ENCODE results near the gene KIF25.

The KIF25 gene

DNA sequence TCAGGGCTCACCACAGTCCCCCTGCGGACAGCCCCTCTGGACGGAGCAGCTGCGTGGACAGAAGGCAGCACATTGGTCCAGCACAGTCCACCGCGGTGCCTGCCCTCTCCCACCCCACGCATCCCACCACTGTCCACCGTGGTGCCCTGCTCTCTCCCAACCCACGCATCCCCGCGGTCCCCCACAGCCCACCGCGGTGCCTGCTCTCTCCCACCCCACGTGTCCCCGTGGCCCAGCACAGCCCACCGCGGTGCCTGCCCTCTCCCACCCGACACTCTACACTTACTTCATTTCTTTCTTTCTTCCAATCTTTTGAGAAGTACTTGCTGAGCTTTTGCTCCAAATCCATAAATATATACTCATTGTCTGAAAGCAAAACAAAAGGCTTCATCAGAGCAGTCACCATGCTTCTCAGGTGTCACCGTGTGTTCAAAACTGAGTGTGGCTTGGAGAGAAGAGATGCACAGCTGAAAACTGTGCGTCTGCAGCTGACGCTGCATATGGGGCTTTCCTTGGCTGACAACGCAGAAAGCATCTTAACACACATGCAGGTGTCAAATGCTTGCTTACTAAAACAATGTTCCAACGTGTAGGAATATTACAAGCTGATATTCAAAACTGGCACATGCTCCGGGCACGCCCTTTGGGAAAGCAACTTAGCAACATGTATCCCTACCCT lies 69.7 kb downstream of the KIF25 start:
- Histone ChIP-seq H3K9me3 (ENCODE audit: insufficient read depth, low read length) (no peaks in the 10 kb centered on the region), H3K4me3 (ENCODE audit: insufficient read length, low read depth) (no peak overlapping the region), H3K36me3 (ENCODE audit: insufficient read depth, insufficient read length, low read length) (no peaks in the 10 kb centered on the region), H3K4me1 (ENCODE audit: insufficient read depth, insufficient read length) (peaks cover 4% of the 10 kb centered on the region), H3K9ac (ENCODE audit: insufficient read length, low read depth) (no peak overlapping the region), H3K27me3 (ENCODE audit: insufficient read depth, insufficient read length) (no peaks in the 10 kb centered on the region)
- no peak for DNase-seq (ENCODE audit: low read depth, low spot score)
- TF ChIP-seq SUZ12 (IDR thresholded peaks at IDR 0.05; ENCODE audit: extremely low read depth, insufficient read depth, insufficient read length) (no peak), YY1 (IDR thresholded peaks at IDR 0.05; ENCODE audit: insufficient read depth, insufficient read length) (no peak), ZNF274 (IDR thresholded peaks at IDR 0.05; ENCODE audit: low read depth, low read length) (no peak)

DNA sequence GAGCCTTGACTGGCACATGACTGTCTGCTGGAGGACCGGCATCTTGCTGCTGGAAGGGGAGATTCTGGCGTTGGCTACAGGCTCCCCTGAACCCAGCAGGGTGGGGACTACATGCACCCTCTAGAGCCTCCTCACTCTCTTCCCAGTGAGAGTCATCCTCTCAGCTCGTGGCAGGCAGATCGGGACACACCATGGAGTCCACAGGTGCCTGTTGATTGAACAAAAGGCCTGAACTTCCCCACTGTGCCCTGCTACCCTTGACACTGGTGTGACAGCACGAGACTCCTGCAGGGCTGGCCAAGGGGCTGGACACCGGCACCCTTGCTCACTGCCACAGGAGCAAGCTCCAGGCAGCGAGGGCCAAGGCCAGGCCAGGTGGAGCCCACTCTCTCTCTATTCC lies 73.3 kb downstream of the KIF25 start:
- no peak overlapping the region for H3K4me3 ChIP-seq (ENCODE audit: insufficient read length, low read depth)
- TF ChIP-seq SUZ12 (IDR thresholded peaks at IDR 0.05; ENCODE audit: extremely low read depth, insufficient read depth, insufficient read length), result no peak
- TF ChIP-seq YY1 (IDR thresholded peaks at IDR 0.05; ENCODE audit: insufficient read depth, insufficient read length), result no peak
- no peak for TF ChIP-seq ZNF274 (IDR thresholded peaks at IDR 0.05; ENCODE audit: low read depth, low read length)
- H3K9ac ChIP-seq (ENCODE audit: insufficient read length, low read depth), result no peak overlapping the region

DNA sequence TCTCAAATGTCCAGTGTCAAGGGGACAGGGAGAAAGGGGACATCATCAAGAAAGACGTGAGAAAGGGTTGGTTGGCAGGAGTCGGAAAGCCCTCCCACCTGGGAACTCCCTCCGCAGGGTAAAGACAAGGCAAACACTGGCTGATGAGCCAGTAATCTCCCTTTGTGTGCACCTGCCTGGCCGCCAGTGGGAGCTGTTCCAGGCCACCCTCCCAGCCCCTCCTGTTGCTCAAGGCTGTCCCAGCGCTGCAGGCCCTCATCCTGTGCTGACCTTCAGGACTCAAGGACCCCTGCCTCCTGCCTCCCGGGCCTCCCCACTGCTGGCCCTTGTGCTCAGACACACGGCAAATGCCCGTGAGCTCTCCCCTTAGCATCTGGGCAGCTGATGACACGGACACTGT lies 74.1 kb downstream of the KIF25 start:
- no peaks in the 10 kb centered on the region for H3K36me3 ChIP-seq (ENCODE audit: insufficient read depth, insufficient read length, low read length)
- TF ChIP-seq YY1 (IDR thresholded peaks at IDR 0.05; ENCODE audit: insufficient read depth, insufficient read length) (no peak), SUZ12 (IDR thresholded peaks at IDR 0.05; ENCODE audit: extremely low read depth, insufficient read depth, insufficient read length) (no peak), ZNF274 (IDR thresholded peaks at IDR 0.05; ENCODE audit: low read depth, low read length) (no peak)
- DNase-seq (ENCODE audit: low read depth, low spot score), result no peak
- H3K4me3 ChIP-seq (ENCODE audit: insufficient read length, low read depth), result no peak overlapping the region
- H3K4me1 ChIP-seq (ENCODE audit: insufficient read depth, insufficient read length), result peaks cover 5% of the 10 kb centered on the region
- no peaks in the 10 kb centered on the region for H3K9me3 ChIP-seq (ENCODE audit: insufficient read depth, low read length)
- H3K27me3 ChIP-seq (ENCODE audit: insufficient read depth, insufficient read length), result no peaks in the 10 kb centered on the region
- H3K9ac ChIP-seq (ENCODE audit: insufficient read length, low read depth), result no peak overlapping the region

More for the DNA sequence above, 73.3 kb downstream of the KIF25 start:
- Histone ChIP-seq H3K4me1 (ENCODE audit: insufficient read depth, insufficient read length) (peaks cover 5% of the 10 kb centered on the region), H3K9me3 (ENCODE audit: insufficient read depth, low read length) (no peaks in the 10 kb centered on the region), H3K27me3 (ENCODE audit: insufficient read depth, insufficient read length) (no peaks in the 10 kb centered on the region), H3K36me3 (ENCODE audit: insufficient read depth, insufficient read length, low read length) (no peaks in the 10 kb centered on the region)
- no peak for DNase-seq (ENCODE audit: low read depth, low spot score)

DNA sequence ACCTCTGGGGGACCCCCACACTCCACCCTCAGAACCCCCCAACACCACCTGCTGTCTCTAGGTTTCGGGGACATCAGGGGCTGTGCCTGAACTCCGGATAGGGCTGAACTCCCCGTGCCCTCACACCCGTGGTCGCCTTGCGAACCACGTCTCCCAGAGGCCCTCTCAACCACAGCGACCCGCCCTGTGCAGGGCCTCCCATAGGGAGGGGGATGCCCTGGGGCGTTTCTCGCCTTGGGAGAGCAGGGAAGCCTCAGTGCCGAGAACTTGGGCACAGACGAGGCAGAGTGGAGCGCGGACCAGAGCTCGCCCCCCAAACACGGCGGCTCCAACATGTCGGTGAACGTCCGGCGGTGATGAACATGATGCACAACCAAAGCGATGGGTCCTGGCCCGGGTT lies 74.8 kb downstream of the KIF25 start:
- Histone ChIP-seq H3K9ac (ENCODE audit: insufficient read length, low read depth) (no peak overlapping the region), H3K9me3 (ENCODE audit: insufficient read depth, low read length) (no peaks in the 10 kb centered on the region), H3K36me3 (ENCODE audit: insufficient read depth, insufficient read length, low read length) (no peaks in the 10 kb centered on the region), H3K4me1 (ENCODE audit: insufficient read depth, insufficient read length) (peaks cover 5% of the 10 kb centered on the region), H3K27me3 (ENCODE audit: insufficient read depth, insufficient read length) (no peaks in the 10 kb centered on the region), H3K4me3 (ENCODE audit: insufficient read length, low read depth) (no peak overlapping the region)
- no peak for DNase-seq (ENCODE audit: low read depth, low spot score)
- TF ChIP-seq SUZ12 (IDR thresholded peaks at IDR 0.05; ENCODE audit: extremely low read depth, insufficient read depth, insufficient read length) (no peak), ZNF274 (IDR thresholded peaks at IDR 0.05; ENCODE audit: low read depth, low read length) (no peak), YY1 (IDR thresholded peaks at IDR 0.05; ENCODE audit: insufficient read depth, insufficient read length) (no peak)

DNA sequence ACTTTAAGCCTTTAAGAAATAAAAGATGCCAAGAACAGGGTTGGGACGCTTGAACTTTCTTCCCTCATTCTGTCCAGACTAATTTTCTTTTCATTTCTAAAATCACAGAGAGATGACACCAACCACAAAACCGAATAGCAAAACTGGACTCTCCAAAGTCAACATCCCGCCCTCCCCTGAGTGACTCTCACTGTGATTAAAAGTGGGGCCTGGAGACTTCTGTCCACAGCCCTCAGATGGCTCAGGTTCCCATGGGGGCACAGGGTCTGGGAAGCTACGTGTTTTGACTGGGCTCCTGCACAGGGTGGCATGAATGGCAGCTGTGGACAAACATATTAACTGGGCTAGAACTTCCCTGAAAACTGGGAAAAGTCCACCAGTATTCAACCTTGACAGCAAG lies 75.3 kb downstream of the KIF25 start:
- Histone ChIP-seq H3K4me1 (ENCODE audit: insufficient read depth, insufficient read length) (peaks cover 5% of the 10 kb centered on the region), H3K4me3 (ENCODE audit: insufficient read length, low read depth) (no peak overlapping the region), H3K9ac (ENCODE audit: insufficient read length, low read depth) (no peak overlapping the region), H3K27me3 (ENCODE audit: insufficient read depth, insufficient read length) (no peaks in the 10 kb centered on the region), H3K36me3 (ENCODE audit: insufficient read depth, insufficient read length, low read length) (no peaks in the 10 kb centered on the region), H3K9me3 (ENCODE audit: insufficient read depth, low read length) (no peaks in the 10 kb centered on the region)
- no peak for TF ChIP-seq YY1 (IDR thresholded peaks at IDR 0.05; ENCODE audit: insufficient read depth, insufficient read length)
- TF ChIP-seq ZNF274 (IDR thresholded peaks at IDR 0.05; ENCODE audit: low read depth, low read length), result no peak
- no peak for TF ChIP-seq SUZ12 (IDR thresholded peaks at IDR 0.05; ENCODE audit: extremely low read depth, insufficient read depth, insufficient read length)
- DNase-seq (ENCODE audit: low read depth, low spot score), result no peak

DNA sequence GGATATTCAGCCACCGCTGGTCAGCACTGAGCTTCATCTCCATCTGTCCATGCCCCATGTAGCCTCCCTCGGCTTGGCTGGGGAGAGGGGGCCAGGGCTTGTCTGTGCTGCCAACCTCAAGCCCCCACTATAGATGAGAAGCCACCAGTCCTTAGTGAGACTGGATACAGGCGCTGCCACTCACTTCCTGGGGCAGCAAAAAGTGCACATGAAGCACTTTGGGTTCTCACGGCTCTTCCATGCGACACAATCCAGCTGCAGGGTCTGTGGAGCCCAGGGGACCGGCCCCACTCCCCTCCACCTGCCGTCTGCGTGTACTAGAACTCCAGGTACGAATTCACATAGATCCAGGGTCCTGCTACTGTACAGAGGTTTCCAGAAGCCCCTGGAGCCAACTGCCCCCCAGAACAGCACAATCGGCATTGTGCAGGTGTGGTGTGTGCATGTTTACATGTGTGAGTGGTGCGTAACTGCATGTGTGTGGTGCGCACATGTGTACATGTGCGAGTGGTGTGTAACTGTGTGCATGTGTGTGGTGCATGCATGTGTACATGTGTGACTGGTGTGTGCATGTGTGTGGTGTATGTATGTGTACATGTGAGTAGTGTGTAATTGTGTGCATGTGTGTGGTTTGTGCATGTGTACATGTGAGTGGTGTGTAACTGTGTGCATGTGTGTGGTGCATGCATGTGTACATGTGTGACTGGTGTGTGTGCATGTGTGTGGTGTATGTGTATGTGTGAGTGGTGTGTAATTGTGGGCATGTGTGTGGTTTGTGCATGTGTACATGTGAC lies 76.7 kb downstream of the KIF25 start:
- H3K36me3 ChIP-seq (ENCODE audit: insufficient read depth, insufficient read length, low read length), result no peaks in the 10 kb centered on the region

DNA sequence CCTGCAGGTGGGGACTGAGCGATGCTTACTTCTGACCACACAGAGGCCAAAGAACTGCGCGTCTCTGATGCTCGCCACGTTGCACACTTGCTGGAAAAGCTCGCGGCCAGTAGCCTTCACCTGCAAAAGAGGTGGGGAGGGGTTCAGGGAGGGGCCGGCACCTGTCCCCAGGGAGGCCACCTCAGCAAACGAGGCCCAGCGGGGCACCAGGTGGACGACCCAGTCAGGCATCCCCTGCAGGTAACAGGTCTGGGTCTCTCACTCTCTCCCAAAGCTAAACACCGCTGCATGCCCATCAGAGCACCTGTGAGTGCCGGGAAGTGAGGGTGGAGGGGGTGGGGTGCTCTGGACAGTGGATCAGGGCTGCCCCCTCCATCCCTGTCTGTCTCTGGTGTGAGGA lies 77.7 kb downstream of the KIF25 start:
- no peak for DNase-seq (ENCODE audit: low read depth, low spot score)
- Histone ChIP-seq H3K9me3 (ENCODE audit: insufficient read depth, low read length) (no peaks in the 10 kb centered on the region), H3K27me3 (ENCODE audit: insufficient read depth, insufficient read length) (no peaks in the 10 kb centered on the region), H3K4me3 (ENCODE audit: insufficient read length, low read depth) (no peak overlapping the region), H3K36me3 (ENCODE audit: insufficient read depth, insufficient read length, low read length) (no peaks in the 10 kb centered on the region), H3K9ac (ENCODE audit: insufficient read length, low read depth) (no peak overlapping the region), H3K4me1 (ENCODE audit: insufficient read depth, insufficient read length) (peaks cover 5% of the 10 kb centered on the region)
- no peak for TF ChIP-seq SUZ12 (IDR thresholded peaks at IDR 0.05; ENCODE audit: extremely low read depth, insufficient read depth, insufficient read length)
- no peak for TF ChIP-seq ZNF274 (IDR thresholded peaks at IDR 0.05; ENCODE audit: low read depth, low read length)
- no peak for TF ChIP-seq YY1 (IDR thresholded peaks at IDR 0.05; ENCODE audit: insufficient read depth, insufficient read length)

More for the DNA sequence above, 76.7 kb downstream of the KIF25 start:
- Histone ChIP-seq H3K9ac (ENCODE audit: insufficient read length, low read depth) (no peak overlapping the region), H3K27me3 (ENCODE audit: insufficient read depth, insufficient read length) (no peaks in the 10 kb centered on the region), H3K4me1 (ENCODE audit: insufficient read depth, insufficient read length) (peaks cover 5% of the 10 kb centered on the region), H3K4me3 (ENCODE audit: insufficient read length, low read depth) (no peak overlapping the region), H3K9me3 (ENCODE audit: insufficient read depth, low read length) (no peaks in the 10 kb centered on the region)
- TF ChIP-seq YY1 (IDR thresholded peaks at IDR 0.05; ENCODE audit: insufficient read depth, insufficient read length) (no peak), SUZ12 (IDR thresholded peaks at IDR 0.05; ENCODE audit: extremely low read depth, insufficient read depth, insufficient read length) (no peak), ZNF274 (IDR thresholded peaks at IDR 0.05; ENCODE audit: low read depth, low read length) (no peak)
- no peak for DNase-seq (ENCODE audit: low read depth, low spot score)

All from NT2/D1 (cell line).